ENCODE data around the gene TARBP1.

GRCh38 chr1:234373064-234373958 lies 105.7 kb downstream of the TARBP1 start, which contains the start of gene COA6:
- TF ChIP-seq CTCF (conservative IDR thresholded peaks at IDR 0.05): no peak
- no peak for TF ChIP-seq ZFX (IDR thresholded peaks at IDR 0.05)
